Measurements from ENCODE around the gene MPHOSPH10. TPM values are rescaled to one million over a fixed set of nuclear protein-coding genes. Genes with fewer than 3 reads are reported as not detected.

Gene MPHOSPH10
- total and polyA plus RNA-seq, 4 donors = 16.8 to 40.6 (median 25.0) TPM

DNA sequence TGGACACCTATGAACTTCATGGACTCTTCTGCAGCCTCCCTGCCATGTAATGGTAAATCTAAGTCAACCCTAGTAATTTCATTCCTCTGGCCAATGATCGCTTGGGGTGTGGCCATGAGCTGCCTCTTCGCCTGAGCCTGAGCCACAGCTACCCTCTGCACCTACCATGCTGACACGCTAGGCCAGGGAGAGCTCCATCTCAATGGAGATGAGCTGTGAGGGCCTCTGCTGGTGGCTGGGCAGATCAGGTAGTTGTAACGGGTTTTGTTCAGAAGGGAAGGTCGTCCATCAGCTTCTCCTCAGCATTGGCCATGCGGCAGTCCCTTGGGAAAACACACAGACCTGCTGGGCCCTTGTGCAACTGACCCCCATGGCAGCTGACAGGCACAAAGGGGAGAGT is 24.4 kb downstream of the MPHOSPH10 start:
- peaks cover 0 to 8% (median 0%) of the 10 kb centered on the region in 4 donors for H3K36me3 ChIP-seq (ENCODE audit: control insufficient read depth in 4 of 4, insufficient read depth in 4 of 4, low read length in 4 of 4)
- TF ChIP-seq, protein P1, sequence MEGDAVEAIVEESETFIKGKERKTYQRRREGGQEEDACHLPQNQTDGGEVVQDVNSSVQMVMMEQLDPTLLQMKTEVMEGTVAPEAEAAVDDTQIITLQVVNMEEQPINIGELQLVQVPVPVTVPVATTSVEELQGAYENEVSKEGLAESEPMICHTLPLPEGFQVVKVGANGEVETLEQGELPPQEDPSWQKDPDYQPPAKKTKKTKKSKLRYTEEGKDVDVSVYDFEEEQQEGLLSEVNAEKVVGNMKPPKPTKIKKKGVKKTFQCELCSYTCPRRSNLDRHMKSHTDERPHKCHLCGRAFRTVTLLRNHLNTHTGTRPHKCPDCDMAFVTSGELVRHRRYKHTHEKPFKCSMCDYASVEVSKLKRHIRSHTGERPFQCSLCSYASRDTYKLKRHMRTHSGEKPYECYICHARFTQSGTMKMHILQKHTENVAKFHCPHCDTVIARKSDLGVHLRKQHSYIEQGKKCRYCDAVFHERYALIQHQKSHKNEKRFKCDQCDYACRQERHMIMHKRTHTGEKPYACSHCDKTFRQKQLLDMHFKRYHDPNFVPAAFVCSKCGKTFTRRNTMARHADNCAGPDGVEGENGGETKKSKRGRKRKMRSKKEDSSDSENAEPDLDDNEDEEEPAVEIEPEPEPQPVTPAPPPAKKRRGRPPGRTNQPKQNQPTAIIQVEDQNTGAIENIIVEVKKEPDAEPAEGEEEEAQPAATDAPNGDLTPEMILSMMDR (IDR thresholded peaks at IDR 0.05; ENCODE audit: control extremely low read depth, extremely low read depth) = no peak
- H3K27me3 ChIP-seq (ENCODE audit: control insufficient read depth in 3 of 3, insufficient read depth in 3 of 3, low read length in 2 of 3) = peaks cover 0 to 6% (median 0%) of the 10 kb centered on the region in 3 donors
- 60% methylated on average over 6 of the region's 6 CpGs for WGBS, 2 donors
- ATAC-seq (ENCODE audit: insufficient read depth, low FRiP score) (no peak), DNase-seq (no peak)
- H3K9ac ChIP-seq (ENCODE audit: insufficient read depth in 1 of 2, low read length in 2 of 2) = no peak overlapping the region
- H3K9me3 ChIP-seq (ENCODE audit: control insufficient read depth in 4 of 4, insufficient read depth in 3 of 4, low read length in 3 of 4) = no peaks in the 10 kb centered on the region
- no peak overlapping the region for H3K27ac ChIP-seq (ENCODE audit: low read depth in 1 of 2, low read length in 1 of 2)
- H3K4me3 ChIP-seq = no peak overlapping the region
- peaks cover 0 to 3% (median 2%) of the 10 kb centered on the region in 5 donors for H3K4me1 ChIP-seq (ENCODE audit: control insufficient read depth in 5 of 5, insufficient read depth in 5 of 5, low read length in 5 of 5)

DNA sequence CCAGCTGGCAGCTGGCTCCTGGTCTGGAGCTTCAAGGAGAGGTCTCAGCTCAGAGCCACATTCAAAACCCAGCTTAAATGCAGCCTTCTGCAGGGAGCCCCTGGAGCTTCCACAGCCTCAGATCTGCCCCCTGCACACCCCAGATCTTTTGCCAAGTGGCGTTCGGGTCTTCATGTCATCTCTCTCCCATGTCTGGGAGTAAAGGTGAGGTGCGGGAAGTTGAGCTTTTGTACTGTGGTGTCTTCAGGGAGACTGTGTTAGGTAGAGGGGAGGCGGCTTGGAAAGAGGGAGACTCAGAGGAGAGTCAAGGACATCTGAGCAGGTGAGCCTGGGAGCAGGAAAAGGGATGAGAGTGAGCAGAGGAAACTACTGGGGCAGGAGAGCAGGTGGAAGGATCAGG is 25.4 kb downstream of the MPHOSPH10 start:
- no peak for ATAC-seq (ENCODE audit: insufficient read depth, low FRiP score)
- H3K27ac ChIP-seq (ENCODE audit: low read depth in 1 of 2, low read length in 1 of 2) = no peak overlapping the region
- peaks cover 0 to 3% (median 0%) of the 10 kb centered on the region in 5 donors for H3K4me1 ChIP-seq (ENCODE audit: control insufficient read depth in 5 of 5, insufficient read depth in 5 of 5, low read length in 5 of 5)
- H3K9me3 ChIP-seq (ENCODE audit: control insufficient read depth in 4 of 4, insufficient read depth in 3 of 4, low read length in 3 of 4) = no peaks in the 10 kb centered on the region
- H3K36me3 ChIP-seq (ENCODE audit: control insufficient read depth in 4 of 4, insufficient read depth in 4 of 4, low read length in 4 of 4) = no peaks in the 10 kb centered on the region
- TF ChIP-seq, protein P1 (IDR thresholded peaks at IDR 0.05; ENCODE audit: control extremely low read depth, extremely low read depth) = no peak
- H3K9ac ChIP-seq (ENCODE audit: insufficient read depth in 1 of 2, low read length in 2 of 2) = no peak overlapping the region
- WGBS, 2 donors = 92 to 97% methylated on average over 4 of the region's 4 CpGs
- no peak overlapping the region for H3K4me3 ChIP-seq
- H3K27me3 ChIP-seq (ENCODE audit: control insufficient read depth in 3 of 3, insufficient read depth in 3 of 3, low read length in 2 of 3) = peaks cover 0 to 6% (median 0%) of the 10 kb centered on the region in 3 donors
- no peak for DNase-seq

DNA sequence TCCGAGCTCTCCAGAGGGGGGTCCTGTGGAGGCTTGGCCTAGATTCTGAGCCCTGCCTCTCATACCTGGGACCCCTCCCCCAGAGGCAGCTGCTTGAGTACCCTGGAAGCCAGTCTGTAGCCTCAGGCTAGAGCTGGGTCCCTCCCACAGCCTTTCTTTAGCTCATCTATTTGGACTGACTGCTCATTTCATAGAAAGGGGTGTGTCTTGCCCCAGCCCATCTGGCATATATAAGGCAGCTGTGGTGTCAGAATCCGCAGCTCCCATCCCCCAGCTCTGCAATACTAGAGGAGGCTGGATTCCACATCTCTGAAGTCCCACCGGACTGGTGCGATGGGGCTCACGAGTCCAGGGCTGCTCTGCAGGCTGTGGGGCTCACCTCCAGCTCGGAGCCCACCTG is 26.1 kb downstream of the MPHOSPH10 start:
- peaks cover 0 to 6% (median 0%) of the 10 kb centered on the region in 3 donors for H3K27me3 ChIP-seq (ENCODE audit: control insufficient read depth in 3 of 3, insufficient read depth in 3 of 3, low read length in 2 of 3)
- no peaks in the 10 kb centered on the region for H3K36me3 ChIP-seq (ENCODE audit: control insufficient read depth in 4 of 4, insufficient read depth in 4 of 4, low read length in 4 of 4)
- WGBS, 2 donors = 60 to 73% methylated on average over 6 of the region's 6 CpGs
- TF ChIP-seq, protein P1 (IDR thresholded peaks at IDR 0.05; ENCODE audit: control extremely low read depth, extremely low read depth) = no peak
- DNase-seq (peak; percentile 76 to 83 (median 80)), ATAC-seq (ENCODE audit: insufficient read depth, low FRiP score) (no peak)
- H3K9ac ChIP-seq (ENCODE audit: insufficient read depth in 1 of 2, low read length in 2 of 2) = no peak overlapping the region
- H3K4me3 ChIP-seq = no peak overlapping the region
- no peak overlapping the region for H3K27ac ChIP-seq (ENCODE audit: low read depth in 1 of 2, low read length in 1 of 2)
- H3K9me3 ChIP-seq (ENCODE audit: control insufficient read depth in 4 of 4, insufficient read depth in 3 of 4, low read length in 3 of 4) = no peaks in the 10 kb centered on the region
- peaks cover 0 to 3% (median 0%) of the 10 kb centered on the region in 5 donors for H3K4me1 ChIP-seq (ENCODE audit: control insufficient read depth in 5 of 5, insufficient read depth in 5 of 5, low read length in 5 of 5)
